ENCODE measurements around the gene GCDH. TPM values are rescaled to one million over a fixed set of nuclear protein-coding genes. Genes with fewer than 3 reads are reported as not detected.
A peak's percentile ranks its signal among the peaks of the same experiment; 100 is the strongest.

Gene GCDH
- total RNA-seq, 3 donors from 2014 or later: 24.2 to 27.2 (median 24.7) TPM

- ATAC-seq: no peak
- intact Hi-C loops (cut with DNase I, micrococcal nuclease): no loop called here
- H3K4me3 ChIP-seq: no peak overlapping the region
- peak in 1 of 3 donors; percentile 42 for DNase-seq
- TF ChIP-seq CTCF (IDR thresholded peaks at IDR 0.05): no peak
- H3K9me3 ChIP-seq: no peaks in the 10 kb centered on the region
- no peaks in the 10 kb centered on the region for H3K36me3 ChIP-seq (ENCODE audit: low read depth)
- H3K4me1 ChIP-seq (ENCODE audit: low read depth): peaks cover 6% of the 10 kb centered on the region
These were observed 22.3 kb upstream of the GCDH start for GRCh38 chr19:12868540-12869112.

- no peak for ATAC-seq
- intact Hi-C loops (cut with DNase I, micrococcal nuclease): no loop called here
- no peak for TF ChIP-seq CTCF (IDR thresholded peaks at IDR 0.05)
- Histone ChIP-seq H3K36me3 (ENCODE audit: low read depth) (no peaks in the 10 kb centered on the region), H3K4me1 (ENCODE audit: low read depth) (peaks cover 6% of the 10 kb centered on the region), H3K9me3 (no peaks in the 10 kb centered on the region), H3K4me3 (no peak overlapping the region)
- no peak for DNase-seq
These were observed 19.3 kb upstream of the GCDH start for GRCh38 chr19:12871681-12872080.

- Histone ChIP-seq H3K9me3 (no peaks in the 10 kb centered on the region), H3K36me3 (ENCODE audit: low read depth) (no peaks in the 10 kb centered on the region), H3K4me3 (no peak overlapping the region), H3K4me1 (ENCODE audit: low read depth) (peaks cover 2% of the 10 kb centered on the region)
- no peak for ATAC-seq
- intact Hi-C loops (cut with DNase I, micrococcal nuclease): no loop called here
- DNase-seq: no peak
- TF ChIP-seq CTCF (IDR thresholded peaks at IDR 0.05): no peak
These were observed 18.7 kb upstream of the GCDH start for GRCh38 chr19:12872255-12872654.

- DNase-seq: peak; percentile 73 to 83 (median 79)
- intact Hi-C loops (cut with DNase I, micrococcal nuclease): no loop called here
- ATAC-seq: peak; percentile 93
- Histone ChIP-seq H3K4me3 (no peak overlapping the region), H3K36me3 (ENCODE audit: low read depth) (no peaks in the 10 kb centered on the region), H3K4me1 (ENCODE audit: low read depth) (no peaks in the 10 kb centered on the region), H3K9me3 (no peaks in the 10 kb centered on the region)
- TF ChIP-seq CTCF (IDR thresholded peaks at IDR 0.05): no peak
These were observed 17.7 kb upstream of the GCDH start for GRCh38 chr19:12872941-12873890.

- no peaks in the 10 kb centered on the region for H3K36me3 ChIP-seq (ENCODE audit: low read depth)
- no peaks in the 10 kb centered on the region for H3K4me1 ChIP-seq (ENCODE audit: low read depth)
- no peak for DNase-seq
- H3K9me3 ChIP-seq: no peaks in the 10 kb centered on the region
- ATAC-seq: no peak
- no peak for TF ChIP-seq CTCF (IDR thresholded peaks at IDR 0.05)
- intact Hi-C loops (cut with DNase I, micrococcal nuclease): no loop called here
- H3K4me3 ChIP-seq: no peak overlapping the region
These were observed 16.8 kb upstream of the GCDH start for GRCh38 chr19:12873891-12874745.
